Fibroblast of lung (primary cell): ENCODE results near the gene TSPAN18.

Experiments
- EZH2 ChIP-seq: IDR thresholded peaks from 2 replicates; pipeline ENCODE4 v1.5.1; 2012; ENCODE audit warnings: low read length, control low read depth, mild to moderate bottlenecking; ENCODE audit errors: missing control alignments
- TF ChIP-seq, protein P1 (sequence below), 2 donors: IDR thresholded peaks in 1 of 2; conservative IDR thresholded peaks in 1 of 2; 1 replicate in 1 of 2; 2 replicates in 1 of 2; pipeline ENCODE4 v1.5.1; 2011 to 2012; ENCODE audit warnings: low read length in 2 of 2, control low read depth in 1 of 2, inconsistent platforms in 1 of 2, low read depth in 1 of 2, mild to moderate bottlenecking in 1 of 2

DNA sequence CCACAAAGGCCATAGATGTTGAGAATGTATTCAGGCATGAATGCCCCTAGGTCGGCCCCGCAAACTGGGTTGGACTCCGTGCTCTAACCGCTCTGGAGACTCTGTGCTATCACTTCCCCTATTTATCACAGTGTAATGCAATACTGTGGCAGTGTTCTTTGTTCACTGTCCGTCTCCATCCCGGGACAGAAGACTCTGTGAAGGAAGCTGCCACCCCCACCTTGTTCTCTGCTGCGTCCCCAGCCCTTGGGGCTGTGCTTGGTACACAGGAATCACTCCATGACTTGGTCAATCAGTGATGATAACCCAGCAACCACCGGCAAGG lies 57.6 kb downstream of the TSPAN18 start:
- TF ChIP-seq, protein P1, sequence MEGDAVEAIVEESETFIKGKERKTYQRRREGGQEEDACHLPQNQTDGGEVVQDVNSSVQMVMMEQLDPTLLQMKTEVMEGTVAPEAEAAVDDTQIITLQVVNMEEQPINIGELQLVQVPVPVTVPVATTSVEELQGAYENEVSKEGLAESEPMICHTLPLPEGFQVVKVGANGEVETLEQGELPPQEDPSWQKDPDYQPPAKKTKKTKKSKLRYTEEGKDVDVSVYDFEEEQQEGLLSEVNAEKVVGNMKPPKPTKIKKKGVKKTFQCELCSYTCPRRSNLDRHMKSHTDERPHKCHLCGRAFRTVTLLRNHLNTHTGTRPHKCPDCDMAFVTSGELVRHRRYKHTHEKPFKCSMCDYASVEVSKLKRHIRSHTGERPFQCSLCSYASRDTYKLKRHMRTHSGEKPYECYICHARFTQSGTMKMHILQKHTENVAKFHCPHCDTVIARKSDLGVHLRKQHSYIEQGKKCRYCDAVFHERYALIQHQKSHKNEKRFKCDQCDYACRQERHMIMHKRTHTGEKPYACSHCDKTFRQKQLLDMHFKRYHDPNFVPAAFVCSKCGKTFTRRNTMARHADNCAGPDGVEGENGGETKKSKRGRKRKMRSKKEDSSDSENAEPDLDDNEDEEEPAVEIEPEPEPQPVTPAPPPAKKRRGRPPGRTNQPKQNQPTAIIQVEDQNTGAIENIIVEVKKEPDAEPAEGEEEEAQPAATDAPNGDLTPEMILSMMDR (conservative IDR thresholded peaks at IDR 0.05 in 1 of 2, IDR thresholded peaks at IDR 0.05 in 1 of 2; ENCODE audit: low read depth in 1 of 2, low read length in 2 of 2), result no peak
- TF ChIP-seq EZH2, result no peak
